ENCODE results near the gene ZC3H14. TPM values are rescaled to one million over a fixed set of nuclear protein-coding genes. Genes with fewer than 3 reads are reported as not detected.

The ZC3H14 gene
- polyA plus RNA-seq, 1 donor = 116 TPM

GRCh38 chr14:88550078-88550477, 12.8 kb upstream of the ZC3H14 start:
- DNase-seq = no peak

GRCh38 chr14:88551094-88551870, 11.6 kb upstream of the ZC3H14 start:
- peak; percentile 87 for DNase-seq

- DNase-seq = no peak
Measured at GRCh38 chr14:88551980-88552431, 10.8 kb upstream of the ZC3H14 start.

- DNase-seq = no peak
Measured at GRCh38 chr14:88552876-88553275, 10.0 kb upstream of the ZC3H14 start.

GRCh38 chr14:88553886-88554456, 8.9 kb upstream of the ZC3H14 start:
- peak; percentile 41 for DNase-seq

GRCh38 chr14:88554457-88555286, 8.2 kb upstream of the ZC3H14 start, which contains the start of gene PTPN21:
Gene PTPN21, minus strand, starts transcription at chr14:88555007. Its CDS starts 4,590 bp downstream, at chr14:88550417.
- DNase-seq = peak; percentile 75

GRCh38 chr14:88556581-88556980, 6.3 kb upstream of the ZC3H14 start:
- DNase-seq = no peak

GRCh38 chr14:88559852-88560251, 3.0 kb upstream of the ZC3H14 start:
- peak; percentile 27 for DNase-seq

- no peak for DNase-seq
Measured at GRCh38 chr14:88562532-88562830, 356 bp upstream of the ZC3H14 start.

- no peak for DNase-seq
Measured at GRCh38 chr14:88563845-88564244, 1.0 kb downstream of the ZC3H14 start.

GRCh38 chr14:88565427-88565826, 2.6 kb downstream of the ZC3H14 start:
- DNase-seq = no peak

- no peak for DNase-seq
Measured at GRCh38 chr14:88568196-88568595, 5.4 kb downstream of the ZC3H14 start.

GRCh38 chr14:88572117-88572516, 9.3 kb downstream of the ZC3H14 start:
- DNase-seq = no peak

- no peak for DNase-seq
Measured at GRCh38 chr14:88576222-88576621, 13.4 kb downstream of the ZC3H14 start.

- DNase-seq = no peak
Measured at GRCh38 chr14:88584451-88584850, 21.6 kb downstream of the ZC3H14 start.

- no peak for DNase-seq
Measured at GRCh38 chr14:88588081-88588480, 25.2 kb downstream of the ZC3H14 start.

GRCh38 chr14:88590173-88590572, 27.3 kb downstream of the ZC3H14 start:
- DNase-seq = no peak

GRCh38 chr14:88592031-88592430, 29.2 kb downstream of the ZC3H14 start:
- DNase-seq = no peak

GRCh38 chr14:88597038-88597437, 34.2 kb downstream of the ZC3H14 start:
- DNase-seq = no peak

GRCh38 chr14:88597601-88598000, 34.8 kb downstream of the ZC3H14 start:
- no peak for DNase-seq

- DNase-seq = no peak
Measured at GRCh38 chr14:88598097-88598675, 35.3 kb downstream of the ZC3H14 start.

- no peak for DNase-seq
Measured at GRCh38 chr14:88599326-88599725, 36.5 kb downstream of the ZC3H14 start.
